Mucosa of descending colon (tissue), 3 donors: ENCODE data around the gene LENG9. TPM values are rescaled to one million over a fixed set of nuclear protein-coding genes. Genes with fewer than 3 reads are reported as not detected.
"Not testable (repeated sequence)": the region's sequence is repeated elsewhere in the genome, so short reads cannot be mapped to it uniquely, and the experiment has no call there.

Experiments
- ATAC-seq: fragments of 200-7000 bp; cut with Tn5 transposase; one replicate; pipeline ENCODE4 v1.9.1; 2020; ENCODE audit warnings: mild to moderate bottlenecking, moderate library complexity
- DNase-seq, 3 donors: peaks; one replicate each; pipeline ENCODE4 v3.0.0-alpha.2; 2020
- H3K36me3 ChIP-seq: fragments of 200-600 bp; one replicate; pipeline ENCODE4 v1.8.0; 2021; ENCODE audit warnings: low read depth, mild to moderate bottlenecking
- H3K4me1 ChIP-seq: fragments of 200-600 bp; one replicate; pipeline ENCODE4 v1.8.0; 2021; ENCODE audit warnings: low read depth, mild to moderate bottlenecking
- H3K4me3 ChIP-seq: fragments of 200-600 bp; one replicate; pipeline ENCODE4 v1.8.0; 2021; ENCODE audit warnings: mild to moderate bottlenecking
- H3K9me3 ChIP-seq: fragments of 200-600 bp; one replicate; pipeline ENCODE4 v1.8.0; 2021; ENCODE audit warnings: mild to moderate bottlenecking
- CTCF ChIP-seq: fragments of 200-600 bp; IDR thresholded peaks from one replicate; pipeline ENCODE4 v1.8.0; 2022; ENCODE audit warnings: antibody characterized with exemption, mild to moderate bottlenecking
- intact Hi-C, 2 donors: fragments of 100-400 bp; cut with DNase I in 1 of 2; cut with micrococcal nuclease in 1 of 2; formaldehyde crosslinking; loops; one replicate each; pipeline versions ENCODE4 v1.11.0 to v1.11.1; 2022; cut with DNase I, micrococcal nuclease
- total RNA-seq, 3 donors: library from RNA; stranded (reverse); fragmentation: NEBNext Ultra II Directional in 2 of 3; extraction: Animal tissue kit (Norgen Biotek cat#: 25700) in 2 of 3; gene quantifications; one replicate each; pipeline versions ENCODE4 v1.2.1 to v1.2.4, GENCODE V29; 2021 to 2023
- donor health status: DM: no; HTN: no; CAD: no; lungs with moderate emphysema.
- donor health status: DM: no; HTN: no; CAD: no.
- donor health status: DM: no; HTN: yes; CAD: no.

Gene LENG9
- total RNA-seq, 3 donors from 2014 or later = 9.2 to 21.6 (median 20.9) TPM

GRCh38 chr19:54451331-54451871, 12.2 kb downstream of the LENG9 start:
- H3K4me1 ChIP-seq = peaks cover 24% of the 10 kb centered on the region
- peaks cover 18% of the 10 kb centered on the region for H3K36me3 ChIP-seq
- DNase-seq (peak in 2 of 3 donors; percentile 26 to 55), ATAC-seq (no peak)
- intact Hi-C loops = no loop called here
- H3K9me3 ChIP-seq = no peaks in the 10 kb centered on the region
- no peak for TF ChIP-seq CTCF
- no peak overlapping the region for H3K4me3 ChIP-seq

- H3K4me1 ChIP-seq = peaks cover 28% of the 10 kb centered on the region
- ATAC-seq = peak; percentile 1
- no peak for DNase-seq
- peak overlapping the region; percentile 79 for H3K4me3 ChIP-seq
- intact Hi-C loops = no loop called here
- H3K9me3 ChIP-seq = no peaks in the 10 kb centered on the region
- no peak for TF ChIP-seq CTCF
- peaks cover 5% of the 10 kb centered on the region for H3K36me3 ChIP-seq
Observed at GRCh38 chr19:54449701-54450069, 13.9 kb downstream of the LENG9 start.

- Histone ChIP-seq H3K9me3 (no peaks in the 10 kb centered on the region), H3K4me1 (peaks cover 30% of the 10 kb centered on the region), H3K4me3 (peak within 1 kb of the TSS; percentile 79), H3K36me3 (peaks cover 1% of the 10 kb centered on the region)
- intact Hi-C loops = no loop called here
- TF ChIP-seq CTCF = no peak
- ATAC-seq (peak; percentile 92), DNase-seq (peak; percentile 98 to 99 (median 98))
Observed at GRCh38 chr19:54448774-54449700, 14.5 kb downstream of the LENG9 start, which contains the start of gene LENG8. Gene LENG8 (plus strand): TSS chr19:54449199. CDS start chr19:54451345, 2,146 bp downstream.

DNA sequence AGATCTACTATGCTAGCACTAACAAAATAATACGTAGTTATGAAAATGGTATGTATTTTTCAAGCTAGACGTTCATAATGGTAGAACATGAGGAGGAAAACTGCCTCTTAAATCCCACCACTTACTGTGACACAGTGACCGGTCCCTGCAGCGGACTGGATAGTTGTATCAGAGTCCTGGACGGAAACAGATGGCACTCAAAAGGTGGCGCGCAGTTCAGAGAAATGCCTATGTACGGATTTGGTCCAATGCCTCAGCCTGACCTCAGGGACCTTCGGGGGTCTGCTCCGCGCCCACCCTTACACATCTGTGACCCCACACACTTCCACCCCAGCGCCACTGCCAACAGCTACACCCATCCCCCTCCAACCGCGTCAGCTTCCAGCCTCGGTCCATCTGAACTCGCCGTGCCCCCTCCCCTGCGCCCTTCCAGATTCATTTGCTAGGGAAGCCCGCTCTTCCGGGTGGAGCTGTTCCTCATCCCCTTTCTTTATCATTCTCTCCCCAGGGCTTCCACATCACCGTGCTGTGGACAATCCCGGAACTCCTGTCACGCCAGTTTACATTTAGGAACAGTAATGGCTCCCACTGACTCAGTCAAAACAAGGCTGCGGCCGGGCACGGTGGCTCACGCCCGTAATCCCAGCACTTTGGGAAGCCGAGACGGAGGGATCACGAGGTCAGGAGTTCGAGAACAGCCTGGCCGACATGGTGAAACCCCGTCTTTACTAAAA, 15.4 kb downstream of the LENG9 start:
- H3K36me3 ChIP-seq = no peaks in the 10 kb centered on the region
- H3K4me1 ChIP-seq = peaks cover 30% of the 10 kb centered on the region
- peak; percentile 26 for ATAC-seq
- intact Hi-C loops = no loop called here
- H3K9me3 ChIP-seq = no peaks in the 10 kb centered on the region
- peak overlapping the region; percentile 79 for H3K4me3 ChIP-seq
- TF ChIP-seq CTCF = no peak
- peak; percentile 68 to 77 (median 70) for DNase-seq

DNA sequence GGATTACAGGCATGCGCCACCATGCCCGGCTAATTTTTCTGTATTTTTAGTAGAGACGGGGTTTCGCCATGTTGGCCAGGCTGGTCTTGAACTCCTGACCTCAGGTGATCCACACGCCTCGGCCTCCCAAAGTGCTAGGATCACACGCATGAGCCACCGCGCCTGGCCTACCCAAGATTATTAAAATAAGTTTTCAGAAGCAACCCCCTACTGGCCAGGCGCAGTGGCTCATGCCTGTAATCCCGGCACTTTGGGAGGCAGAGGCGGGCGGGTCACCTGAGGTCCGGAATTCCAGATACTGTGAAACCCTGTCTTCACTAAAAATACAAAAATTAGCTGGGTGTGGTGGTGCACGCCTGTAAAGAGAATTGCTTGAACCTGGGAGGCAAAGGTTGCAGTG, 17.2 kb downstream of the LENG9 start:
- H3K36me3 ChIP-seq = not testable (repeated sequence)
- DNase-seq = peak in 1 of 3 donors; percentile 47

More for the DNA sequence above, 17.2 kb downstream of the LENG9 start:
- H3K9me3 ChIP-seq, ATAC-seq, H3K4me3 ChIP-seq, intact Hi-C loops: not testable (repeated sequence)
- H3K4me1 ChIP-seq = peaks cover 27% of the 10 kb centered on the region
